H1 (cell line): Measurements from ENCODE around the gene TCERG1L. TPM values are rescaled to one million over a fixed set of nuclear protein-coding genes. Genes with fewer than 3 reads are reported as not detected.

Source experiments
- CTCF ChIA-PET: fragments of 300-600 bp; sonication (Branson Sonifier 250); formaldehyde crosslinking; loops from one replicate; lab custom pipeline; 2021; ENCODE audit not compliant: partially characterized antibody; lab: Charles Lee
- POLR2A ChIA-PET: fragments of 300-600 bp; sonication (Branson Sonifier 250); formaldehyde crosslinking; loops from one replicate; lab custom pipeline; 2021; ENCODE audit warnings: inconsistent platforms; ENCODE audit not compliant: partially characterized antibody; lab: Charles Lee
- DNase-seq, 2 experiments: peaks; one replicate each; pipeline versions ENCODE4 v3.0.0 to v3.0.0-alpha.2; 2010 to 2022; ENCODE audit warnings: low spot score in 2 of 2, low read depth in 1 of 2, mixed read lengths in 1 of 2
- FAIRE-seq: peaks from 2 replicates; lab custom pipeline; 2011; peaks lifted over from hg19 to GRCh38; lab: Jason Lieb, UNC
- H2AFZ ChIP-seq: 2 replicates; pipeline ENCODE4 v1.8.1; 2012; ENCODE audit warnings: low read length, inconsistent platforms
- H2AK5ac ChIP-seq: 2 replicates; pipeline ENCODE4 v1.6.1; 2013; ENCODE audit warnings: low read depth, low read length
- H2BK120ac ChIP-seq: replicated peaks from 2 replicates; pipeline ENCODE3; 2013; ENCODE audit warnings: low read depth, low read length, inconsistent platforms
- H2BK12ac ChIP-seq: 2 replicates; pipeline ENCODE4 v1.6.1; 2013; ENCODE audit warnings: low read depth, low read length
- H2BK15ac ChIP-seq: 2 replicates; pipeline ENCODE4 v1.6.1; 2013; ENCODE audit warnings: low read length
- H2BK20ac ChIP-seq: 2 replicates; pipeline ENCODE4 v1.6.1; 2013; ENCODE audit warnings: low read length
- H2BK5ac ChIP-seq: 2 replicates; pipeline ENCODE4 v1.6.1; 2013; ENCODE audit warnings: low read depth, low read length
- H3K14ac ChIP-seq: 2 replicates; pipeline ENCODE4 v1.6.1; 2013; ENCODE audit warnings: inconsistent platforms; ENCODE audit not compliant: insufficient read length
- H3K18ac ChIP-seq: 2 replicates; pipeline ENCODE4 v1.6.1; 2013; ENCODE audit warnings: low read length; ENCODE audit errors: extremely low read depth
- H3K23ac ChIP-seq: 2 replicates; pipeline ENCODE4 v1.6.1; 2013; ENCODE audit warnings: inconsistent platforms; ENCODE audit not compliant: insufficient read length
- H3K23me2 ChIP-seq: 2 replicates; pipeline ENCODE4 v1.6.1; 2013; ENCODE audit warnings: low read depth, low read length
- H3K27ac ChIP-seq: 2 replicates; pipeline ENCODE4 v1.6.1; 2011; ENCODE audit warnings: low read depth, low read length, inconsistent platforms
- H3K27me3 ChIP-seq, 4 experiments: replicated peaks in 1 of 4; 1 replicate in 1 of 4; 2 replicates in 3 of 4; pipeline versions ENCODE4 v1.6.1 to v1.8.1; 2011 to 2013; ENCODE audit warnings: low read length in 3 of 4, mild to moderate bottlenecking in 3 of 4, inconsistent platforms in 2 of 4, mixed read lengths in 2 of 4, moderate library complexity in 1 of 4; ENCODE audit not compliant: control insufficient read depth in 3 of 4, insufficient read depth in 3 of 4; ENCODE audit errors: extremely low read depth in 1 of 4
- H3K36me3 ChIP-seq, 4 experiments: 2 replicates each; pipeline versions ENCODE4 v1.6.1 to v1.8.1; 2011 to 2013; ENCODE audit warnings: mild to moderate bottlenecking in 4 of 4, low read length in 3 of 4, moderate library complexity in 2 of 4, control low read depth in 1 of 4, inconsistent platforms in 1 of 4; ENCODE audit not compliant: insufficient read depth in 4 of 4, control insufficient read depth in 2 of 4
- H3K4ac ChIP-seq: replicated peaks from 2 replicates; pipeline ENCODE3; 2013; ENCODE audit warnings: low read length, low read depth, mixed read lengths, inconsistent platforms; ENCODE audit not compliant: insufficient read length
- H3K4me1 ChIP-seq, 4 experiments: replicated peaks in 1 of 4; 1 replicate in 1 of 4; 2 replicates in 3 of 4; pipeline versions ENCODE4 v1.6.1 to v1.8.1; 2011 to 2013; ENCODE audit warnings: low read length in 3 of 4, inconsistent platforms in 2 of 4, mixed read lengths in 1 of 4; ENCODE audit not compliant: insufficient read depth in 4 of 4, control insufficient read depth in 3 of 4
- H3K4me2 ChIP-seq, 2 experiments: 2 replicates each; pipeline versions ENCODE4 v1.6.1 to v1.8.1; 2011 to 2013; ENCODE audit warnings: low read depth in 2 of 2, low read length in 2 of 2, control low read depth in 1 of 2, inconsistent platforms in 1 of 2, mild to moderate bottlenecking in 1 of 2; ENCODE audit not compliant: insufficient read depth in 1 of 2
- H3K4me3 ChIP-seq, 4 experiments: fragments of 200-600, 300-600 bp in 1 of 4; sonication (generic), shearing (Covaris generic), sonication (Bioruptor Twin) in 1 of 4; 2 replicates each; pipeline versions ENCODE4 v1.5.1 to v1.8.1; 2011 to 2016; ENCODE audit warnings: low read length in 4 of 4, low read depth in 3 of 4, control low read depth in 2 of 4, inconsistent platforms in 2 of 4, mild to moderate bottlenecking in 2 of 4, mixed read lengths in 1 of 4, moderate library complexity in 1 of 4; ENCODE audit not compliant: insufficient read depth in 2 of 4; ENCODE audit errors: extremely low read depth in 1 of 4
- H3K56ac ChIP-seq: replicated peaks from 2 replicates; pipeline ENCODE3; 2013; ENCODE audit warnings: low read depth, mild to moderate bottlenecking, mixed read lengths, low read length, inconsistent platforms; ENCODE audit not compliant: insufficient read length
- H3K79me1 ChIP-seq: 2 replicates; pipeline ENCODE4 v1.6.1; 2013; ENCODE audit warnings: low read depth, low read length, control low read depth
- H3K79me2 ChIP-seq, 2 experiments: 2 replicates each; pipeline versions ENCODE4 v1.6.1 to v1.8.1; 2012 to 2013; ENCODE audit warnings: low read length in 2 of 2, mild to moderate bottlenecking in 2 of 2, inconsistent platforms in 1 of 2; ENCODE audit not compliant: insufficient read depth in 2 of 2, control insufficient read depth in 1 of 2
- H3K9ac ChIP-seq, 4 experiments: replicated peaks in 1 of 4; 1 replicate in 1 of 4; 2 replicates in 3 of 4; pipeline versions ENCODE4 v1.6.1 to v1.8.1; 2011 to 2013; ENCODE audit warnings: low read depth in 3 of 4, low read length in 3 of 4, control low read depth in 2 of 4, mild to moderate bottlenecking in 2 of 4, moderate library complexity in 2 of 4, inconsistent platforms in 1 of 4; ENCODE audit errors: extremely low read depth in 1 of 4
- H3K9me3 ChIP-seq, 2 experiments: 2 replicates each; pipeline versions ENCODE4 v1.6.1 to v1.8.1; 2012 to 2013; ENCODE audit warnings: mild to moderate bottlenecking in 2 of 2, moderate library complexity in 2 of 2, control low read depth in 1 of 2, inconsistent platforms in 1 of 2, low read depth in 1 of 2, low read length in 1 of 2, mixed read lengths in 1 of 2; ENCODE audit not compliant: insufficient read depth in 2 of 2
- H4K20me1 ChIP-seq, 2 experiments: replicated peaks in 1 of 2; 2 replicates each; pipeline versions ENCODE3 to v1.8.1; 2011 to 2013; ENCODE audit warnings: inconsistent platforms in 2 of 2, low read length in 2 of 2, mild to moderate bottlenecking in 1 of 2; ENCODE audit not compliant: insufficient read depth in 2 of 2, control insufficient read depth in 1 of 2
- H4K5ac ChIP-seq: 2 replicates; pipeline ENCODE4 v1.6.1; 2013; ENCODE audit warnings: low read length, low read depth, mixed read lengths, inconsistent platforms; ENCODE audit not compliant: insufficient read length
- H4K8ac ChIP-seq: 2 replicates; pipeline ENCODE4 v1.8.0; 2013; ENCODE audit warnings: mild to moderate bottlenecking, moderate library complexity, low read length, inconsistent platforms; ENCODE audit not compliant: insufficient read depth; ENCODE audit errors: extremely low read depth
- H4K91ac ChIP-seq: replicated peaks from 2 replicates; pipeline ENCODE3; 2013; ENCODE audit warnings: low read length, mixed read lengths, inconsistent platforms; ENCODE audit not compliant: insufficient read length
- CBX5 ChIP-seq: fragments of 300-800, 300-1000 bp; sonication (generic); IDR thresholded peaks from 2 replicates; pipeline ENCODE4 v1.7.1; 2016; ENCODE audit warnings: antibody characterized with exemption, low read length, low read depth
- EGR1 ChIP-seq: IDR thresholded peaks from 2 replicates; pipeline ENCODE4 v1.6.1; 2011; ENCODE audit warnings: low read depth, low read length, borderline replicate concordance
- POU5F1 ChIP-seq: IDR thresholded peaks from 2 replicates; pipeline ENCODE4 v1.6.1; 2011; ENCODE audit warnings: low read depth, mild to moderate bottlenecking, low read length, moderate library complexity
- WGBS, 2 experiments: shearing (Covaris generic) in 1 of 2; methylation state at CpG; one replicate each; pipeline versions ENCODE4 v1.1.6 to v1.1.7; 2013 to 2015; ENCODE audit warnings: low lambda C conversion rate in 2 of 2, mixed read lengths in 2 of 2, inconsistent platforms in 1 of 2, low coverage in 1 of 2, missing lambda C conversion rate in 1 of 2; ENCODE audit not compliant: insufficient replicate concordance in 2 of 2, insufficient coverage in 1 of 2, insufficient read length in 1 of 2; ENCODE audit errors: extremely low coverage in 1 of 2, missing lambda C conversion rate in 1 of 2; 5-methylcytosine and 5-hydroxymethylcytosine counted together
- polyA plus RNA-seq, 7 experiments: library from polyadenylated mRNA; depleted of rRNA in 3 of 7; stranded (reverse) in 5 of 7; unstranded in 2 of 7; fragments of >200 nt in 5 of 7; fragments of 200-250 nt in 2 of 7; gene quantifications; 1 replicate in 5 of 7; 2 replicates in 1 of 7; 4 replicates in 1 of 7; pipeline versions ENCODE4 v1.2.1 to v1.2.3, GENCODE V29; 2011 to 2013; ENCODE audit warnings: missing spikeins in 2 of 7, mixed read lengths in 2 of 7
- total RNA-seq: library from RNA; stranded (reverse); fragmentation: NEBNext Ultra II Directional; extraction: Animal tissue kit (Norgen Biotek cat#: 25700); gene quantifications from 2 replicates; pipeline ENCODE4 v1.2.1, GENCODE V29; 2021

Gene TCERG1L
- total and polyA plus RNA-seq, 2 of the 8 experiments (the other 6 are each of a cell fraction or from before 2014, with no cell fraction given) = 3.9 to 6.9 TPM

DNA sequence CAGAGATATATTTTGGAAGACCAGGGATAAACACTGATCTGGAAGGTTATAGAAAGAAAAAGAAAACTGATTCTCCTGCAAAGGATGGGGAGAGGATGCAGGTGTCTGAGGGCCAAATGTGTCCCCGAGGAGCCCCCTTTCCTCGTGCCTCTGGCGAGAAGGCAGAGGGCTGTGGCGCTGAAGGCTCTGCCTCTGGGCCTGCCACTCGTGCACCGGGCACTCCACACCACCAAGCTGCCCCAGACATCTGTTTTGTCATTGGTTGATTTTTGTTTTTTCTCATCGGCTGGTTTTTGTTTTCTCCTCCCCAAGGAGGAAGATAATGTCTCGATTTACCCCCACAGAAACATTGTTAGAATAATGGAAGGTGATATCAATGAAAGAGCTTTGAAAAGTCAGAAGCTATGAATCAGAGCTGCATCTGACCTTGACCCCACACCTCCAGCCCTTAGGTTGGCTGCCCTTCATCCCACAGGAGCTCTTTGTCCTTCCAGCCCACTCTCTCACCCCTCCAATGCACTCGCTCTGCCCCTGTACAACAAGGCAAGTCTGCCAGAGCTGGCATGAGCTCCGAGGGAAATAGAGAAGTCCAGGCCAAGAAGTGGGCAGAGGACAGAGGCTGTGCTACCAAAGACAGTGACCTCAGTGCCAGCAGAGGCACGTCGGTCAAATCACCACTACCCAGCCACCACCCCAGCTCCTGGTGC, 124.8 kb downstream of the TCERG1L start:
- 92% methylated on average over 12 of the region's 12 CpGs; no CpG with 5 or more reads in 1 of the 2 experiments for WGBS, 2 experiments
- H4K8ac ChIP-seq = no peak overlapping the region
- no peak overlapping the region for H2BK15ac ChIP-seq
- peaks cover 0 to 2% of the 10 kb centered on the region in 2 experiments for H4K20me1 ChIP-seq
- no peak for FAIRE-seq
- H3K9me3 ChIP-seq = no peaks in the 10 kb centered on the region
- no peak overlapping the region for H2BK5ac ChIP-seq
- H3K23me2 ChIP-seq = no peaks in the 10 kb centered on the region
- peak in 1 of 2 experiments; percentile 23 for DNase-seq
- H2BK120ac ChIP-seq = no peak overlapping the region
- no peaks in the 10 kb centered on the region for H3K27me3 ChIP-seq
- ChIA-PET CTCF (interaction anchor here (0.9 to 1.0 kb wide), 3 partner anchors 12 to 21 kb away, joined by 3 read pairs; no protein-coding TSS in a partner anchor), POLR2A (no interaction called here)
- H2AFZ ChIP-seq = no peak overlapping the region
- no peak overlapping the region for H3K4me2 ChIP-seq
- H3K79me1 ChIP-seq = no peaks in the 10 kb centered on the region
- H2BK12ac ChIP-seq = no peak overlapping the region
- no peak overlapping the region for H3K4me3 ChIP-seq
- no peak overlapping the region for H3K14ac ChIP-seq
- H2BK20ac ChIP-seq = no peak overlapping the region
- H3K18ac ChIP-seq = no peak overlapping the region
- no peak overlapping the region for H4K91ac ChIP-seq
- H3K4me1 ChIP-seq = no peaks in the 10 kb centered on the region
- H3K4ac ChIP-seq = no peak overlapping the region
- no peaks in the 10 kb centered on the region for H3K36me3 ChIP-seq
- TF ChIP-seq CBX5 (no peak), POU5F1 (no peak), EGR1 (no peak)
- H4K5ac ChIP-seq = no peak overlapping the region
- no peak overlapping the region for H3K9ac ChIP-seq
- no peaks in the 10 kb centered on the region for H3K79me2 ChIP-seq
- no peak overlapping the region for H3K27ac ChIP-seq
- no peak overlapping the region for H3K56ac ChIP-seq
- H3K23ac ChIP-seq = no peak overlapping the region
- H2AK5ac ChIP-seq = no peak overlapping the region
